ENCODE measurements around the gene NAT8. TPM values are rescaled to one million over a fixed set of nuclear protein-coding genes. Genes with fewer than 3 reads are reported as not detected.
"Not testable (repeated sequence)": the region's sequence is repeated elsewhere in the genome, so short reads cannot be mapped to it uniquely, and the experiment has no call there.

The NAT8 gene
- total RNA-seq, 6 donors from 2014 or later = not detected

- Histone ChIP-seq H3K4me3 (no peak overlapping the region), H3K9me3 (no peaks in the 10 kb centered on the region), H3K27me3 (no peaks in the 10 kb centered on the region), H3K4me1 (no peaks in the 10 kb centered on the region), H3K36me3 (peaks cover 0 to 6% (median 2%) of the 10 kb centered on the region in 4 donors), H3K27ac (no peak overlapping the region)
- ATAC-seq (ENCODE audit: low FRiP score in 2 of 2) (no peak), DNase-seq (no peak)
- TF ChIP-seq EP300 (IDR thresholded peaks at IDR 0.05) (no peak), POLR2AphosphoS5 (IDR thresholded peaks at IDR 0.05) (no peak), CTCF (IDR thresholded peaks at IDR 0.05) (no peak), POLR2A (IDR thresholded peaks at IDR 0.05) (no peak)
Observed at GRCh38 chr2:73614997-73615396, 27.2 kb downstream of the NAT8 start.

GRCh38 chr2:73614105-73614504 is 28.1 kb downstream of the NAT8 start:
- Histone ChIP-seq H3K36me3 (peaks cover 0 to 6% (median 3%) of the 10 kb centered on the region in 4 donors), H3K4me3 (no peak overlapping the region), H3K4me1 (no peaks in the 10 kb centered on the region), H3K9me3 (no peaks in the 10 kb centered on the region), H3K27ac (no peak overlapping the region), H3K27me3 (no peaks in the 10 kb centered on the region)
- TF ChIP-seq EP300 (IDR thresholded peaks at IDR 0.05) (no peak), CTCF (IDR thresholded peaks at IDR 0.05) (no peak), POLR2AphosphoS5 (IDR thresholded peaks at IDR 0.05) (no peak), POLR2A (IDR thresholded peaks at IDR 0.05) (no peak)
- ATAC-seq (ENCODE audit: low FRiP score in 2 of 2) (no peak), DNase-seq (no peak)
- WGBS, 2 donors = 86 to 96% methylated on average over 2 to 3 of the region's 3 CpGs

GRCh38 chr2:73611867-73612266 is 30.4 kb downstream of the NAT8 start:
- WGBS, 2 donors = 100% methylated on average over 1 of the region's 1 CpG
- no peak for ATAC-seq (ENCODE audit: low FRiP score in 2 of 2)
- no peaks in the 10 kb centered on the region for H3K9me3 ChIP-seq
- TF ChIP-seq CTCF (IDR thresholded peaks at IDR 0.05) (no peak), EP300 (IDR thresholded peaks at IDR 0.05) (no peak), POLR2A (IDR thresholded peaks at IDR 0.05) (no peak), POLR2AphosphoS5 (IDR thresholded peaks at IDR 0.05) (no peak)
- no peaks in the 10 kb centered on the region for H3K4me1 ChIP-seq
- H3K4me3 ChIP-seq = no peak overlapping the region
- H3K27me3 ChIP-seq = no peaks in the 10 kb centered on the region
- DNase-seq = no peak
- no peak overlapping the region for H3K27ac ChIP-seq
- H3K36me3 ChIP-seq = peaks cover 0 to 14% (median 3%) of the 10 kb centered on the region in 4 donors

GRCh38 chr2:73611193-73611592 is 31.0 kb downstream of the NAT8 start:
- Histone ChIP-seq H3K4me3 (no peak overlapping the region), H3K27ac (no peak overlapping the region), H3K27me3 (no peaks in the 10 kb centered on the region), H3K4me1 (no peaks in the 10 kb centered on the region), H3K9me3 (no peaks in the 10 kb centered on the region), H3K36me3 (peaks cover 0 to 14% (median 3%) of the 10 kb centered on the region in 4 donors)
- 83 to 94% methylated on average over 4 of the region's 4 CpGs for WGBS, 2 donors
- TF ChIP-seq POLR2A (IDR thresholded peaks at IDR 0.05) (no peak), CTCF (IDR thresholded peaks at IDR 0.05) (no peak), EP300 (IDR thresholded peaks at IDR 0.05) (no peak), POLR2AphosphoS5 (IDR thresholded peaks at IDR 0.05) (no peak)
- DNase-seq (no peak), ATAC-seq (ENCODE audit: low FRiP score in 2 of 2) (no peak)

- H3K4me1 ChIP-seq = no peaks in the 10 kb centered on the region
- TF ChIP-seq POLR2AphosphoS5 (IDR thresholded peaks at IDR 0.05) (no peak), EP300 (IDR thresholded peaks at IDR 0.05) (no peak), POLR2A (IDR thresholded peaks at IDR 0.05) (no peak), CTCF (IDR thresholded peaks at IDR 0.05) (no peak)
- no peak overlapping the region for H3K4me3 ChIP-seq
- DNase-seq = no peak
- no peak for ATAC-seq (ENCODE audit: low FRiP score in 2 of 2)
- peaks cover 0 to 14% (median 4%) of the 10 kb centered on the region in 4 donors for H3K36me3 ChIP-seq
- H3K9me3 ChIP-seq = no peaks in the 10 kb centered on the region
- 87 to 93% methylated on average over 3 of the region's 3 CpGs for WGBS, 2 donors
- H3K27ac ChIP-seq = no peak overlapping the region
- H3K27me3 ChIP-seq = no peaks in the 10 kb centered on the region
Observed at GRCh38 chr2:73610111-73610510, 32.1 kb downstream of the NAT8 start.

- H3K27me3 ChIP-seq; DNase-seq; H3K4me1 ChIP-seq; ATAC-seq (ENCODE audit: low FRiP score in 2 of 2); H3K4me3 ChIP-seq; H3K27ac ChIP-seq; H3K9me3 ChIP-seq: not testable (repeated sequence)
- 78 to 82% methylated on average over 2 of the region's 2 CpGs for WGBS, 2 donors
- peaks cover 4 to 56% (median 24%) of the 10 kb centered on the region in 4 donors for H3K36me3 ChIP-seq
Observed at GRCh38 chr2:73604589-73604988, 37.6 kb downstream of the NAT8 start.

GRCh38 chr2:73603099-73603588 is 39.1 kb downstream of the NAT8 start:
- H3K36me3 ChIP-seq = peaks cover 4 to 47% (median 24%) of the 10 kb centered on the region in 4 donors

More at GRCh38 chr2:73603099-73603588, 39.1 kb downstream of the NAT8 start:
- not testable (repeated sequence) for DNase-seq; H3K9me3 ChIP-seq; H3K27me3 ChIP-seq; H3K27ac ChIP-seq; ATAC-seq (ENCODE audit: low FRiP score in 2 of 2); H3K4me3 ChIP-seq; H3K4me1 ChIP-seq
- WGBS, 2 donors = 78 to 81% methylated on average over 4 of the region's 4 CpGs
